Activated naive CD8-positive, alpha-beta T cell treated with anti-CD3 and anti-CD28 coated beads, Interleukin-2, amount 10 ng/mL, durations not matched to agents 7 days and 5 days (primary cell): ENCODE measurements around the gene IZUMO1. TPM values are rescaled to one million over a fixed set of nuclear protein-coding genes. Genes with fewer than 3 reads are reported as not detected.

Experiments used
- ATAC-seq: fragments of 150-1000 bp; cut with Tn5 transposase; one replicate; pipeline ENCODE4 v1.10.0; 2021; ENCODE audit warnings: low read depth, moderate library complexity
- POLR2A ChIA-PET: fragments of 350-600 bp; sonication (Branson Sonifier 250); formaldehyde crosslinking; loops from one replicate; lab custom pipeline; 2021; ENCODE audit warnings: antibody characterized with exemption; lab: Charles Lee
- DNase-seq: peaks from one replicate; pipeline ENCODE4 v3.0.0; 2021
- H3K27ac Mint-ChIP-seq: one replicate; pipeline ENCODE4 v1.8.0; 2022; ENCODE audit warnings: mild to moderate bottlenecking, mixed read lengths
- H3K27me3 Mint-ChIP-seq: one replicate; pipeline ENCODE4 v1.8.0; 2022; ENCODE audit warnings: mild to moderate bottlenecking, moderate library complexity, mixed read lengths
- H3K36me3 Mint-ChIP-seq: one replicate; pipeline ENCODE4 v1.8.0; 2021; ENCODE audit warnings: mild to moderate bottlenecking, mixed read lengths
- H3K4me1 Mint-ChIP-seq: one replicate; pipeline ENCODE4 v1.8.0; 2021; ENCODE audit warnings: mixed read lengths
- H3K4me3 Mint-ChIP-seq: one replicate; pipeline ENCODE4 v1.8.0; 2022; ENCODE audit warnings: mild to moderate bottlenecking, moderate library complexity, mixed read lengths
- H3K9me3 Mint-ChIP-seq: one replicate; pipeline ENCODE4 v1.8.0; 2021; ENCODE audit warnings: mixed read lengths
- total RNA-seq, 2 experiments: library from RNA; stranded (reverse); gene quantifications; one replicate each; pipeline ENCODE4 v1.2.3, GENCODE V29; 2021

IZUMO1 gene
- total RNA-seq, 2 experiments from 2014 or later, result not detected

DNA sequence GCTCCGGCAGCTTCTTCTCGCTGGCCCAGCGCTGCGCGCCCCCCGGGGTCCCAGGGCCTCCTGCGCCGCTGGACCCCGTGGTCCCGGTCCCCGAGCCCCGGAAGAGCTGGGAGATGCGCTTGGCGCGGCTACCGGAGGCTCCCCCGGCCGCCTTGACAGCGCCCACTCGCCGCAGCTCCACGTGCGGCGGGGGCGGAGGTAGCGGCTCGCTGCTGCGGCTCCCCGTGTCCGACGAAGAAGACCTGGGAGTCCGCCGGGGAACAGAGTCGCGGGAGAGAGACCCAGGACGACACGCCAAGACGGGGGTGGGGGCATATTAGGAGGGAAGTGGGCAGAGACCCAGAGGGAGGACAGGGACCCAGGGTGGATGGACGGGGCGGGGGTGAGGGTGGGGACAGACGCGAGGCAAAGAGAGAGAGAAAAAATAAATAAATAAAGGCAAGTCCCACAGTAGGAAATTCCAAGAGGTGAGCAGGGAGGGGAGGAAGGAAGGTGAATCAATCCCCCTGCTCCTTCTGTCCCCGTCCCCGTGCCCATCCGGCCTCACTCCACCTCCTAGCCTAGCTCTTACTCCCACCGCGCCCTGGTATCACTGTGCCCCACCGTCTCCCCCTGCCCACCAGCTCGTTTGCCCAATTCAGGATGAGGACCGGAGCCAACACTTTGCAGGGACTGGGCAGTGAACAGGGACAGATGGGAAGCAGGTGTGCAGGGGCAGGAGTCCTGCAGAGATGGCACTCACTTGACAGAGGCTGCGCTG, 7.1 kb downstream of the IZUMO1 start:
- no peak overlapping the region for H3K4me3 Mint-ChIP-seq
- POLR2A ChIA-PET, result interaction anchor here (0.7 to 2.4 kb wide), 6 partner anchors 12 to 94 kb away, joined by 3 to 9 read pairs (median 4); partner anchors contain the start of gene CA11
- no peaks in the 10 kb centered on the region for H3K36me3 Mint-ChIP-seq
- DNase-seq (no peak), ATAC-seq (no peak)
- peaks cover 25% of the 10 kb centered on the region for H3K27me3 Mint-ChIP-seq
- H3K4me1 Mint-ChIP-seq, result peaks cover 11% of the 10 kb centered on the region
- no peak overlapping the region for H3K27ac Mint-ChIP-seq
- H3K9me3 Mint-ChIP-seq, result no peaks in the 10 kb centered on the region

DNA sequence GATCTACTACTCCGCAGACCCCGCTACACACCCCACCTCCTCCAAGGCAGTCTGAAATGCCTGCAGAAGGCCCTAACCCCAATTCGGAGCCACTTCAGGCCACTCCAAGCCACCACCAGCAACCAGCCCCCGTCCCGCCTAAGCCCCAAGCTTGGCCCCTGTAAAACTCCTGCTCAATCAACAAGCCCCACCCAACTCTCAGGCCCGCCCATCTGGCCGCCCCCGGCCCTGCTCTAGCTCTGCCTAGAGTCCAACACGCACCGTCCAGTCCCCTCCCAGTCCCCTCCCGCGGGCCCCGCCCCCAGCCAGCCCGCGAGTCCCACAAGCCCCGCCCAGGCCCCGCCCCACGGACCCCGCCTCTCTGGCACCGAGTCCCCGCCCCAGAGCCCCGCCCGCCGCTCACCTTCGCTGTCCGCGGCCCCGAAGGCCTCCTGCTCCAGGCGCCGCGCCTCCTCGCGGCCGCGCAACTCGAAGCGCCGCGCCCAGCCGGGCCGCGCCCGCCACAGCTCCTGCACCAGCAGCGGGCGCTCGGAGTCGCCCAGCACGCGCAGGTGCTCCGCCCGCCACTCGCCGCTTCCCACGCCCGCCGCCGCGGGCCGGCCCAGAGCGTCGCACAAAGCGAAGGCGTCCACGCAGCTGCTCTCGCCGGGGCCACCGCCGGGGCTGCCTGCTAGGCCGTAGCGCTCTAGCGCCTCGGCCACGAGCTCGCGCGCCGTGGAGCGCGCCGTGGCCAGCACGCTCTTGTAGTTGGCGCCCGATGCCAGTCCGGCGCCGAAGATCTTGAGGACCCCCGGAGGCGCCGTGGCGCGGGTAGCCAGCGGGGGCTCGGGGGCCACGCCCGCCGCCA, 7.9 kb downstream of the IZUMO1 start:
- POLR2A ChIA-PET, result interaction anchor here (0.7 to 2.4 kb wide), 6 partner anchors 11 to 93 kb away, joined by 3 to 9 read pairs (median 4); partner anchors contain the start of gene CA11
- Mint-ChIP-seq H3K36me3 (no peaks in the 10 kb centered on the region), H3K9me3 (no peaks in the 10 kb centered on the region), H3K27ac (peak overlapping the region; percentile 61), H3K4me1 (peaks cover 11% of the 10 kb centered on the region), H3K27me3 (peaks cover 23% of the 10 kb centered on the region), H3K4me3 (peak overlapping the region; percentile 66)
- DNase-seq, result peak; percentile 93
- ATAC-seq, result peak; percentile 97

- ATAC-seq (no peak), DNase-seq (no peak)
- Mint-ChIP-seq H3K36me3 (no peaks in the 10 kb centered on the region), H3K9me3 (no peaks in the 10 kb centered on the region), H3K4me1 (peaks cover 11% of the 10 kb centered on the region), H3K4me3 (no peak overlapping the region), H3K27me3 (peaks cover 21% of the 10 kb centered on the region), H3K27ac (no peak overlapping the region)
- POLR2A ChIA-PET, result interaction anchor here (0.7 kb wide), 1 partner anchor 143 kb away, joined by 3 read pairs; no protein-coding TSS in a partner anchor
Measured at GRCh38 chr19:48737360-48737998, 9.2 kb downstream of the IZUMO1 start.

DNA sequence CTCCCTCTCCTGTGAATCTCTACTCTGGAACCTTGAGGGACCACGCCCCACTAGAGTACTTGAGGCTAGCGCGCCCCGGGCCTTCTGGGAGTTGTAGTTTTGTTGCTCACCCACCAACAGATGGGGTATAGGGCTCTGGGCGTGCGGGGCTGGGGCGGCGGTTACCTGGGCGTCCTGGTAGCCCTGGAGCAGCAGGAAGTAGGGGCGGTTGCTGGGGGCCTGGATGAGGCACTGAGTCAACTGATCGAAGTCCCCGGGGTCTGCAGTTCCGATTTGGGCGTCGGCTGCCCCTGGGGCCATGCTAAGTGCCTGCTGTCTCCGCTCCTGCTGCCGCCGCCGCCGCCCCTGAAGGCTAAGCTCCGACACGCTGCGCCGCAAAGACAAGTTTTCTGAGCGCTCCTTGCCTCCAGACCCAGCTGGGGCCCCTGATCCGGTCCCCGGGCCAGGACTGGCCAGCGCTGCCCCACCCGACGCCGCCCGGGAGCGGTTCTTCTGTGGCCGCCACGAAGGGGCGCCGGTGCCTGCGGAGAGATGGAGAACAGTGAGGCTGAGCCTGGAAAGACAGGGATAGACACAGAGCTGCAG, 11.6 kb downstream of the IZUMO1 start:
- Mint-ChIP-seq H3K36me3 (peaks cover 2% of the 10 kb centered on the region), H3K4me1 (peaks cover 9% of the 10 kb centered on the region), H3K27ac (no peak overlapping the region), H3K4me3 (no peak overlapping the region), H3K9me3 (no peaks in the 10 kb centered on the region), H3K27me3 (peaks cover 8% of the 10 kb centered on the region)
- POLR2A ChIA-PET, result interaction anchor here (0.7 kb wide), 2 partner anchors 61 to 994 kb away, joined by 3 read pairs; no protein-coding TSS in a partner anchor
- no peak for ATAC-seq
- DNase-seq, result no peak

DNA sequence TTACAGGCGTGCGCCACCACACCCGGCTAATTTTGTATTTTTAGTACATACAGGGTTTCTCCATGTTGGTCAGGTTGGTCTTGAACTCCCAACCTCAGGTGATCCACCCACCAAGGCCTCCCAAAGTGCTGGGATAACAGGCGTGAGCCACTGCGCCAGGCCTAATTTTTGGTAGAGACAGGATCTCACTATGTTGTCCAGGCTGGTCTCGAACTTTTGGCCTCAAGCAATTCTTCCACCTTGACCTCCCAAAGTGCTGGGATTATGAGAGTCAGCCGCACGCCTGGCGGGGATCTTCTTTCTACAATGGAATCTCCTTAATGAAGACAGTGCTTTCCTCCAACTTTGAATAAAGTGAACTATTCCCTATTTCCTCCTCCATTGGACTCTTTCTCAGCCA, 12.1 kb downstream of the IZUMO1 start:
- peaks cover 7% of the 10 kb centered on the region for H3K4me1 Mint-ChIP-seq
- no peaks in the 10 kb centered on the region for H3K9me3 Mint-ChIP-seq
- POLR2A ChIA-PET, result interaction anchor here (0.7 kb wide), 1 partner anchor 60 kb away, joined by 3 read pairs; no protein-coding TSS in a partner anchor
- no peak overlapping the region for H3K4me3 Mint-ChIP-seq
- peaks cover 4% of the 10 kb centered on the region for H3K27me3 Mint-ChIP-seq
- no peak for ATAC-seq
- no peak overlapping the region for H3K27ac Mint-ChIP-seq
- no peak for DNase-seq
- peaks cover 2% of the 10 kb centered on the region for H3K36me3 Mint-ChIP-seq

DNA sequence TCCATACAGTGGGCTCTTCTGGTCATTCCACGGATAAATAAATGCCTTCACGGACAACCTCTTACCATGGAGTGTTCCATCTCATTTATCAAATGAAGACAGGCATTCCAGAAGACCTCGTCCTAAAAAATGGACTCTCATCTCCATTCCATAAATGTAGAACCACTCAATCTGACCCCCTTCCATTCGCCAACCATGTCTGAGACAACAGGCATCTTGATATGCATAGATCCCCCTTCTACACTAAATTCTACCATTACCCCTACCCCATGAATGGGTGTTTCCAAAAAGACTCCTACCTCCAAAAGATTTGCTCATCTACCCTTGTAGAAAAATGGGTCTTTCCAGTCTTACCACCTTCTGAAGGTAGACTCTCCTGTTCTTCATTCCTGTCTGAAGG, 15.3 kb downstream of the IZUMO1 start:
- POLR2A ChIA-PET, result interaction anchor here (0.7 kb wide), 1 partner anchor 130 kb away, joined by 3 read pairs; no protein-coding TSS in a partner anchor
- H3K9me3 Mint-ChIP-seq, result peaks cover 6% of the 10 kb centered on the region
- H3K27ac Mint-ChIP-seq, result no peak overlapping the region
- H3K27me3 Mint-ChIP-seq, result peaks cover 4% of the 10 kb centered on the region
- H3K4me1 Mint-ChIP-seq, result peaks cover 4% of the 10 kb centered on the region
- no peak for DNase-seq
- ATAC-seq, result no peak
- no peak overlapping the region for H3K4me3 Mint-ChIP-seq
- H3K36me3 Mint-ChIP-seq, result peaks cover 11% of the 10 kb centered on the region

DNA sequence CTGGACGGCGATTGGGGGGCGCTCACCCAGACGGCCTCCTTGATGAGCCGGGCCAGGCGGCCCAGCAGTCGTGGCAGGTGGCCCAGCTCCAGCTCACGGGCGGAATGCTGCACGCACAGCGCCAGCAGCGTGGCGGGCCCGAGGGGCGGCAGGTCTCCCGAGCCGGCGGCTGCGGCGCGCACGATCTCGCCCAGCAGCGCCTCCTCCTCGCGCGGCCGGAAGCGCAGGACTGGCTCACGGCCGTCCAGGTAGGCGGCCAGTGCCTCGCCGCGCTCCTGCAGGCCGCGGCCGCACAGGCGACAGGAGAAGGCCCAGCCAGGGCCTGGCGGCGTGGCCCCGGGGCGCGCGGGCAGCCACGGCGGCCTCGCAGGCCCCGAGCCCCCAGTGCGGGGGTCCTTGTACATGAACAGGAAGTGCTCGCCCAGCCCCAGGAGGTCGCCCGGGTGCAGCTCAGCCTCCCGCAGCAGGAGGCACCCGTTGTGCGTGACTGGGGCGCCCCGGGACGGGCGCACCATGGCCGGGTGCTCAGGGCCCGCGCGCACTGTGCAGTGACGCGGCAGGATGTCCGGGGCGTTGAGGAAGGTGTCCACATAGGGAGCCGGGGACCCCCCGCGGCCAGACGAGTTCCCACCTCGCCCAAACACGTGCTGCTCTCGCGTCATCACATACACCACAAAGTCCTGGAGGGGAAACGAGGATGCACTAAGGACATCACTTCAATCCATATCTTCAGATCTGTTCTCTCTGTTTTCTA, 17.6 kb downstream of the IZUMO1 start:
- POLR2A ChIA-PET, result interaction anchor here (1.2 kb wide), 1 partner anchor 13 kb away, joined by 3 read pairs; no protein-coding TSS in a partner anchor
- Mint-ChIP-seq H3K4me3 (no peak overlapping the region), H3K27me3 (peaks cover 2% of the 10 kb centered on the region), H3K9me3 (peaks cover 16% of the 10 kb centered on the region), H3K36me3 (peaks cover 25% of the 10 kb centered on the region), H3K4me1 (peaks cover 17% of the 10 kb centered on the region), H3K27ac (no peak overlapping the region)
- no peak for DNase-seq
- no peak for ATAC-seq

DNA sequence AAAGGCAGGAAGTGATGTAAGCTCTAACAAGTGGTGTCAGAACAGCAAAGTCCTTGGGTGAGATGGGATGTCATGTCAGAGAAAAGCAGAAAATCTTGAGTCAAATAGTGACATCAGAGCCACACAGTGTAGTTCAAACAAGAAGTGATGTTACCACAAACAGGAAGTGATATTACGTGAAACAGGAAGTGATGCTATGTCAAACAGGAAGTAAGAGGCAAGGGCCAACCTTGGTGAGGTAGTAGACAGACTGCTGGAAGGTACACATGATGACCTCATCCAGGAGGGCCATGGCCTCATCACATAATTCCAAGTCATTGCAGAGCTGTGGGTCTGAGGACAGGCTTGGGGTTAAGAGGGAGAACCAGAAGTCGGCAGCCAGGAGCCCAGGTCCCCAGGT, 20.2 kb downstream of the IZUMO1 start:
- Mint-ChIP-seq H3K9me3 (peaks cover 16% of the 10 kb centered on the region), H3K27ac (peak overlapping the region; percentile 94), H3K4me1 (peaks cover 19% of the 10 kb centered on the region), H3K4me3 (peak overlapping the region; percentile 57), H3K27me3 (no peaks in the 10 kb centered on the region), H3K36me3 (peaks cover 24% of the 10 kb centered on the region)
- POLR2A ChIA-PET, result no interaction called here
- peak; percentile 73 for ATAC-seq
- no peak for DNase-seq

DNA sequence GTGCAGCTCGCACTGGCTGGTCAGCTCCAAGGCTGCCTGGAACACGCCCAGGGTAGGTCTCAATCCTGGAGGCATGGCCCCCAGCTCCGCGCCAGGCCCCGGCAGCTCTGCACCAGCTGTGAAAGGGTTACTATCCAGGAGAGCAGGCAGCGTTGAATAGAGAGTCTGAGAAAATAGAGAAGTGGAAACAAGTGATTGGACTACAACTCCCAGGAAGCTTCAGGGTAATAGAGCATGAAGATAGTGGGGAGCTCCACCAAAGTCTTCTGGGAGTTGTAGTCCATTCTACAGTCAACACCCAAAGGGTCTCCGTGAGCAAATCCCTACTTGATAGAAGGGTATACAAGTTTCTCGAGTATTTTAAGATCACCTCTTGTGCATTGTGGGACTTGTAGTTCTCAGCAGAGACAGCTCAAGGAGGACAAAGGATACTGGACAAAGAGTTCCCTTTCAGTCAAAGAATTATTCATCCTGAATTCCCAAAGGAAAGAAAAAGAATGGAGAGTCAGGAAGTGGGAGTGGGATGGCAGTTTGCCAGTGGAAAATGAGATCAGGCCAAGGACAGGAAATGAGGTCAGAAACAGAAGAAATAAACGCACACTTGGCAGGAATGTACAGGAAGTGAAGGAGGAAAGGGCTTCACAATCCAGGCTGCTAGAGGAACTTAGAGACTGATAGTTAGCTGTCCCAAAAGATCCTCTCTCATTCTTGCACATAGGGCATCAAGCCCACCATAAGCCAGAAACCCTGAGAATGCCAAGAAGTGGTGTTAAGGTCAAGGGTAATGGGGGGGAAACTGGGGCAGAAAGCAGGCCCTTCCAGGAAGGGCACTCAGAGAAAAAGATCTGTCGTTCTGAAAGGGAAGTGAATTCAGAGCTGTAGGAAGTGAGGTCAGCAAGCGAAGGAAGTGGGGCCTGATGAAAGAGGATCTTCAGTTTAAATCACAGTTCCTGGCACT, 21.6 kb downstream of the IZUMO1 start:
- ATAC-seq (peak; percentile 17), DNase-seq (no peak)
- Mint-ChIP-seq H3K36me3 (peaks cover 22% of the 10 kb centered on the region), H3K27ac (peak overlapping the region; percentile 92), H3K27me3 (no peaks in the 10 kb centered on the region), H3K9me3 (peaks cover 16% of the 10 kb centered on the region), H3K4me1 (peaks cover 24% of the 10 kb centered on the region), H3K4me3 (peak overlapping the region; percentile 34)
- POLR2A ChIA-PET, result interaction anchor here (0.6 to 1.4 kb wide), 5 partner anchors 9 to 176 kb away, joined by 3 to 7 read pairs (median 4); partner anchors contain the start of gene PPP1R15A

DNA sequence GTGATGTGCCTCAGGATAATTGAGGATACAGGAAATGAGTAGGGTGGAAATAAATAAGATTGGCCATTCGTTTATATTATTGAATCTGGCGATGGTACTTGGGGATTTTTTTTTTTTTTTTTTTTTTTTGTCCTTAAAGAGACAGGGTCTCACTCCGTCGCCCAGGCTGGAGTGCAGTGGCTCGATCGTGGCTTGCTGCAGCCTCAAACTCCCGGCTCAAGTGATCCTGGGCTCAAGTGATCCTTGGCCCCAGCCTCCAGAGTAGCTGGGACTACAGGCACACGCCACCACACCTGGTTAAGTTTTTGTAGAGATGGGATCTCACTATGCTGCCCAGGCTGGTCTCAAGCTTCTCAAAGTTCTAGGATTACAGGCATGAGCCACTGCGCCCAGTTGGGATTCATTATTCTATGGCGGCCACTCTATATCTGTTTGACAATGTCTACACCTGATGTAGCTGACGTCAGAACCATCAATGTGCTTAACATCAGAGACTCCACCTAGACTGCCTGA, 24.5 kb downstream of the IZUMO1 start:
- Mint-ChIP-seq H3K9me3 (peaks cover 12% of the 10 kb centered on the region), H3K27me3 (no peaks in the 10 kb centered on the region), H3K4me3 (no peak overlapping the region), H3K4me1 (peaks cover 24% of the 10 kb centered on the region), H3K36me3 (peaks cover 20% of the 10 kb centered on the region), H3K27ac (no peak overlapping the region)
- no peak for DNase-seq
- no peak for ATAC-seq
- POLR2A ChIA-PET, result no interaction called here
